GM04504 (cell line): ENCODE measurements around the gene CEND1.
A peak's percentile ranks its signal among the peaks of the same experiment; 100 is the strongest.

ENCODE experiments used
- DNase-seq: peaks from one replicate; pipeline ENCODE4 v3.0.0-alpha.2; 2012; ENCODE audit warnings: low read depth

The CEND1 gene

DNA sequence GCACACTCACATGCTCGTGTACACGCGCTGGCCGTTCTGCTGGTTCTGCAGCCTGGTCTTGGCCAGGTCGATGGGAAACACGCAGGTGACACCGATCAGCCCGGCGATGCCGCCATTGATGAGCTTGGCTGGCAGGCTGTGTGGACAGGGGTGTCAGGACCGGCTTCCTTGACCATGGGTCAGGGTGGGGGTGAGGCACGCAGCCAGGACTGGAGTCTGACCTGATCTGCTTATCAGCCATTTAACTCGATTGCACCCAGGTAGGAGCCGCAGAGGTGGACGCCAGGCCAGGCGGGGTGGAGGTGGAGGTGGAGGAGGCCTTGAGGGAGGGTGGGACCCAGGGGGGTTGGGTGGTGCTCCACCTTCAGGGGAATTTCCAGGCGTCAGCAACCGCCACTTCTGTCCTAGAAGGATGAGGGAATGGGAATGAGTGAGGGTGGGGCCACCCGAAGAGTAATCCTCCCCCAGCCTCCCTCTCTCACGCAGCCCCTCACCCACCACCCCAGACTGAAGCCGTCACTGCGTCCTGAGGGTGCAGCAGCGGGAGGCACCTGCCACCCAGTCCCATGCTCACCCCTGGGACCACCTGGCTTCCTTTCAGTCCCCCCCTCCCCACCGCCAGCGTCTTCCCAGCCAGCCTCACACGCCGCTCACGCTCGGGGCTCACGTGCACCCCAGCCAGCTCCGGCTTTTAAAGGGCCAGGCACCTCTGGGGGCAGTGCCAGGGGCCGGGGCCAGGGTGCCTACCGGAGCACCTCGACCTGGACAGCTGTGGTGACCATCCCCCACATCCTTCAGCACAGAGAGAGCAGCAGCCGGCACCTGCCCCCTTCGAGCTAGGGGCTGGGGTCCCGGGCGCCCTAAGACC is 5.1 kb upstream of the CEND1 start:
- no peak for DNase-seq

GRCh38 chr11:794013-794765 is 4.3 kb upstream of the CEND1 start:
- DNase-seq = no peak

GRCh38 chr11:793556-793955 is 3.7 kb upstream of the CEND1 start:
- no peak for DNase-seq

DNA sequence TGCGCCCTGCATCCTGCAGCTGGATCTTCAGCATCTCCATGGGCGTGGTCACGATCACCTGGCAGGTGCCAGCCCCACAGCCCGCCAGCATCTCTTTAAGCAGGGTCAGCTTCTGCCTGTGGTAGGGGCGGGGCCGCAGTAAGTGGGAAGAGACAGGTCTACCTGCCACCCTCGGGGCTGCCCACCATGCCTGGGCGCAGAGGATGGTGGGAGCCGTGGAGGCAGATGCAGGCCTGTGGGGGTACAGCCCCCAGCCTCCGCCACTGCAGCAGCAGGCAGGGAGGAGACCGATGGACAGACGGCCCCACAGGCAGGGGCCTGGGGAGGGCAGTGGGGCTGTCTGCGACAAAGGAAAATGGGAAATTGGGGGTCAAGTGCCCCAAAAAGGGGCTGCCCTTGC is 3.0 kb upstream of the CEND1 start:
- DNase-seq = no peak

DNA sequence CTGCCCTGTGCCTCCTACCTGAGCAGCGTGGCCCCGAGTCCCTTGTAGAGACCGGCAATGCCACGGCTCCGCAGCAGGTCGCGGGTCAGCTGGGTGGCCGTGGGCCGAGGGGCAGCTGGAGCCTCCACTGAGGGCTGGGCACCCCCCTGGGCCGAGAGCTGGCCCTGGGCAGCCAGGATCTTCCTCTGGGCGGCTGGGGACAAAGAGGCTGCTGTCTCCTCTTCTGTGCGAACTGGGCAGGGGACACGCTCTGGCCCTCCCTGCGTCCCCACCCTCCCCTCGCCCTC is 2.6 kb upstream of the CEND1 start:
- no peak for DNase-seq

GRCh38 chr11:791658-792534 is 2.0 kb upstream of the CEND1 start:
- DNase-seq = no peak

DNA sequence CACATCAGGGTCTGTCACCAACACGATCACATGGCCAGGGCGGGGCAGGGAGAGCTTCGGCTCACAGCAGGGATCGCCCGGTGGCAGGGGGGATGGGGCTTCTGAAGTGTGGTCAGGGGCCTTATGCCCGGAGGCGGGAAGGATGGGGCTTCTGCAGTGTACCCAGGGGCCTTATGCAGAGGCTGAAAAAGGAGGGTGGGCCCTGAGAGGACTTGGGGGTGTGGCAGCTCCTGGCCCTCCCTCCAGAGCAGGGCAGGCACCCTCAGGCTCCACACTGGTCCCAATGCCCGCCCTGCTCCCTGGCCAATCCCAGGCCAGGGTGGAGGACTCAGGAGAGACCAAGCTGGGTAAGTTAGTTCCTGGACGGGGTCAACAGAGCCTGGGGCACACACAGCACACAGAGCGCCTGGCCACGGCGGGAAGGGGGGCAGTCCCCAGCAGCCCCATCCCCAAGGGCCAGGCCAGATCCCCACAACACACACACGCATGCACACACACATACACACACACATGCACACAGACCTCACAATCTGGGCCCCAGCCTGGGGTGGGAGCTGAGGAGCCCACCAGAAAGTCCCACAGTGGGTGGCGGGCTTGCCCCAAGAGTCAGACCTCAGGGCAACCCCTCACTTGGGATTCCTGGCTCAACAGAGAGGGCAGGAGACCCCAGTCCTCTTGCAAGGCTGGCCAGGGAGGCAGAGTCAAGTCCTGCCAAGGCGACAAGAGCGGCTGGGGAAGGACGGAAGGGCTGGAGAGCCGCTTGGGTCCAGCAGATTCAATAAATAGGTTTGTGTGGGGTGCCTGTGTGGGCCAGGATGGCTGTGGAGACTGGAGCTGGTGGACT is 1.1 kb upstream of the CEND1 start:
- no peak for DNase-seq

DNA sequence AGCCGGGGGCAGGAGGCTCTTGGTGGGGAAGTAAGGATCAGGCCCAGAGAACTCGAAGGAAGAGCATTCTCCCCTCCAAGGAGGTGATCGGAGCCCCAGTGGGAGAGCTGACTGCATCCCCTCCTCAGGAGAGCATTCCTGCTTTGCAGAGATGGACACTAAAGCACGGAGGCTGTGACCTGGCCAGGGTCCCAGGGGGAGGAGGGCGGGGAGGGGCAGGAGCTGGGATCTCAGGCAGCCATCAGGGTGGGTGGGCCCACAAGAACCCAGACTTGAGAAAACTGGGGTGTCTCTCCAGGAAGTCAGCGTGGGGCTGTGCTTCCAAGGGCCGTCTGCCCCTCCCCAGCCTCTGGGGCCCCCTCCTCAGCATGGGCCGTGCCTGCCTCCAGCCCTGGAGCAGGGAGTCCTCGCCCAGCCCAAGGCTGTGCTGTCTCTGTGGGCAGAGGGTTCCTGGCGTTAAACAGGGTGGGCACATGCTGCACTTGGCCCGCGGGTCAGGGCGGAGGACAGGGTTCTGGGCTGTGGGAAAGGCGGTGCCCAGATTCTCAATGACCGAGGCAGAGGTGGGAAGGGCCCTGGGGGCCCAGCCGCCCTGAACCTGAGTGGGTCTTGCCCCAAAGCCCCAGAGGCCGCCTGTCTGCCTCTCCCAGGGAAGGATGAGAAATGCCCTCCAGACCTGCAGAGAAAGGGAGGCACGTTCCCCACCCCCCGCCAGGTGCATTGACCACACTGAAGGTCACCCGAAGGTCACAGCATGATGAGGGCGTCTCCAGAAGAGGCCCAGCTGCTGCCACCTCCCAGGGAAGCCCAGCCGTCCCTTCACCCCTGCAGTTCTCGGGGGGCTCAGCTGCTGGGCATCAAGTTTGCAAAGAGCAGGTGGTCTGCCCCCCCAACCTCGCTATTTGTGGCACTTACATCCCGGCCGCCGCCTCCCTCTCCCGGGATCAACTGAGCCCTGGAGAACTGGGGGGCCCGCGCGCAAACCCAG is 643 bp downstream of the CEND1 start:
- DNase-seq = no peak

- DNase-seq = no peak
These were observed 1.8 kb downstream of the CEND1 start for GRCh38 chr11:788009-788640.

- no peak for DNase-seq
These were observed 2.7 kb downstream of the CEND1 start for GRCh38 chr11:787084-787675.

GRCh38 chr11:786235-787083 is 3.4 kb downstream of the CEND1 start:
- DNase-seq = no peak

GRCh38 chr11:783581-784015 is 6.3 kb downstream of the CEND1 start:
- DNase-seq = peak; percentile 55

DNA sequence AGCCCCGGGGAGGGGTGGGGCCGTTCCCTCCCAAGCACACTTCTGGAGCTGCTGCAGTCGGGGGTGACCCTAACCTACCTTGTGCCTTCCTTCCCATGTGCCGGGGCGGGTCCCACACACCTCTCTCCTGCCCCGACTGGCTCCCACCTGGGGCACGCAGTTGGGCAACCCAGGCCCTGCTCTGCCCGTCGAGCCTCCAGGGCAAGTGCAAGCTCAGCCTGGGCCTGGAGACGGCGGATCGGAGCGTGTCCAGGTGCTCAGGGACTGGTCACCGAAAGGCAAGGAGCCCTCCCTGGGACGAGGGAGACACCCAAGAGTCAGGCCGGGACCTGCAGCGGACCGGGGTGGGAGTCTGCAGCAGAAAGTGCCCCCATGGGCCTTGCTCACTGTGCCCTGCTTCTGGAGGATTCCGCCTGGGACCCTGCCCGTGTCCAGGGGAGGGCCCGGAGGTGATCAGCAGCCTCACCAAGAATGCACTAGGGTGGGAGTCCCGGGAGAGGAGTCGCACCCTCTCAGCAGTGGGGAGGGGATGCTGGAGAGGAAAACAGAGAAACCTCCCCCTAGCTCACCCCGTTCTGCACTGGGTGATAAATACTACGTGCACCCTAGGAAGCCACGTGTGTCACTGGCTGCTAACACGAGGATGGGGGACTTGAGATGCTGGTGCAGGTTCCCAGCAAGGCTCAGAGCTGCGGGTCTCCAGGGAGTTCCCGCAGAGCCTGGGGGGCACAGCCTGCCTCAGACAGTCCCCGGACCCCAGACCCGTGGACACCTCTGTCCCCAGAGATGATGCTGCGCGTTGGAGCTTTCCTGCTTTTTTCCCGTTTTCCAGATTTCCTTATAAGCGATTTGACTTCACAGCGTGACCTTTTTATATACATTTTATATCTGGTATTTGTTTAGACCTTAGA is 7.4 kb downstream of the CEND1 start:
- no peak for DNase-seq

GRCh38 chr11:779955-780532 is 9.8 kb downstream of the CEND1 start:
- no peak for DNase-seq

DNA sequence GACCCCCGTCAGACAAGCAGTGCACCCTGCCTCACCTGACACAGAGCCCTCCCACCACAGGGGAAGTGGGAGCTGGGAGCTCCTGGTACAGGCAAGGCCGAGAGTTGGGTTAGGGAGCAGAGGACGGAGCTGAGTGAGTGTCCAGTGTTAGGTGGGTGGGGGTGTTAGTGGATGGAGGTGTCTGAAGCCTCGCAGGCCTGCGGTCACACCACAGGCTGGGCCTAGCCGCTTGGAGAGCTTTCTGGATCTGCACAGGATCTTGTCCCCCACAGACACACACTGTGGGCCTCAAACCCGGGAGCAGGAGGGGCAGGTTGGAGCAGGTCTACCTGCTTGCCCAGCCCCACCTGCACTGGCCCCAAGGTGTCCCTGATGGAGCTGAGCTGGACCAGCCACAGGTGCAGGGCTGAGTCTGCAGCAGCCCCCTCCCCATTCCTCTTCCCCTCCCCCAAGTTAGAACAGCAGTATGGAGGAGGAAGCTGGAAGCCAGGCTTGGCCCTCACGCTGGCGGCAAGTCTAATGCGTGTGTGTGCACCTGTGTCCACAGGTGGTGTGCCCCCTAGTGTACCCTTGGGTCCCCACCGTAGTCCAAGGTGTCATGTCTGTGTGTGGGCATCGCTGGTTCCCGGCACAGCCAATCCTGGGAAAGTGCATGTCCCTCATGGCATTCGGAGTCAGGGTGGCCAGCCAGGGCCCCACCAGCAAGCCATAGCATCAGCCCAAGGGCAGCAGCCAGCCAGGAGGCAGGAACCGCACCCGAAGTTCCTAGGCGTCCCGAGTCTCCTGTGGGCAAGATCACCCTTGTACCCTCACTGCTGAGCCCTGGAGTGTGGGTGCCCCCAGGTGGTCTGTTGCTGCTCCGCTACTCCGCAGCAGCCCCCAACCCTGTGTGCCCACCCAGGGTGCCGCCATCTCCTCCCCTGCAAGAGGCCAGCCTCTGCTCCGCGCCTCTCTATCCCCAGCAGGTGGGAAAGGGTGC is 10.6 kb downstream of the CEND1 start:
- DNase-seq = no peak
